Hematopoietic multipotent progenitor cell treated with erythropoietin and hydrocortisone succinate and interleukin-3 and kit ligand, for 6 days (in vitro differentiated cells): ENCODE results near the gene GPR161.
A peak's percentile ranks its signal among the peaks of the same experiment; 100 is the strongest.
"Not testable (repeated sequence)": the region's sequence is repeated elsewhere in the genome, so short reads cannot be mapped to it uniquely, and the experiment has no call there.

Experiments used
- DNase-seq: peaks from one replicate; pipeline ENCODE4 v3.0.0-alpha.2; 2015

GPR161 gene

GRCh38 chr1:168136709-168137514 lies at the start of gene GPR161:
GPR161 (minus strand) TSS chr1:168136930; CDS start chr1:168104850, 32,080 bp downstream.
- no peak for DNase-seq

- DNase-seq, result not testable (repeated sequence)
Measured at GRCh38 chr1:168181063-168181720, 44.5 kb upstream of the GPR161 start.

DNA sequence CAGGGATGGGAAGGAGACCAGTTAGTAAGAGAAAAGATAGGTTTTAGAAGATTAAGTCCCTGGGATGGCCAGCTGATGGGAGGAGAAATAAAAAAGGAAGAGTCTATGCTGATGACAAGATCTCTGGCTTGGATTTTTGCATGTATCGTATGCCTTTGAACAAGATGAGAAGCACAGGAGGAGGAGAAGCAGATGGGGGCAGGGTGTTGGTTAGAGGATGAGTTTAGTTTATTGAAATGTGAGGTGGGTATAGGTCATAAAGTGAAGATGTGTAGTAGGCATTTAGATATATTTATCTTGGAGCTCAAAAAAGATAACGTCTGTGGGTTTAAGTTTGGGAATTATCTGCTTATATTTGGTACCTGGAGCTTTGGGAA lies 43.4 kb upstream of the GPR161 start:
- peak; percentile 21 for DNase-seq

DNA sequence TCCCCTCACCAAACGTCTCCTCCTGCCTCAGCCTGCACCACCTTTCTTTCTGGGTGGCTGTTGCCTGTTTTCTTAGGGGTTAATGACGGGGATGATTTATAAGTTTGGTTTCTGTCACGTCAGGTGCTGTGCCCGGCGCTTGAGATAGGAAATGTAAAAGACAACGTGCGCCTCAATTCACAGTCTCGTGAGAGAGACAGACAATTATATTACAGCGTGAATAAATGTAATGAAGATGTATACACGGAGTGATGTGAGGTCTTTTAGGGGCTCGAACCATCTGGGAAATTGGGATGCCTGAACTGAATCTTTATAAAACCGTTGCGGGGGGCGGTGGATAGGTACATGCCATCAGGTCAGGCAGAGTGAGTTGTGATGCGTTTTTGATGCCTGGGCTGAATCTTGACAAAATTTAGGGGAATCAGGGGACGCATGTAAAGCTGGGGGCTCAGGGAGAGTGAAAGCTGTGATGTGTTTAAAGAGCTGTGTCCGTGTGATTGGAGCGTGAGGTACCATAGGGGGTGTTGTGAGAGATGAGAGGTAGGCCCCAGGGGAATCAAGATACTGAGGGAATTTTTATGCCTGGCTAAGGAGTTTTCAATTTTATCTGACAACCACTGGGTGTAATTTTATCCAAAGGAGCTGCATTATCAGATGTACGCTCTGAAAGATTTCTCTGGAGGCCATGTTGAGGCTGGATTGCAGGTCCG lies 42.9 kb upstream of the GPR161 start:
- DNase-seq, result no peak

DNA sequence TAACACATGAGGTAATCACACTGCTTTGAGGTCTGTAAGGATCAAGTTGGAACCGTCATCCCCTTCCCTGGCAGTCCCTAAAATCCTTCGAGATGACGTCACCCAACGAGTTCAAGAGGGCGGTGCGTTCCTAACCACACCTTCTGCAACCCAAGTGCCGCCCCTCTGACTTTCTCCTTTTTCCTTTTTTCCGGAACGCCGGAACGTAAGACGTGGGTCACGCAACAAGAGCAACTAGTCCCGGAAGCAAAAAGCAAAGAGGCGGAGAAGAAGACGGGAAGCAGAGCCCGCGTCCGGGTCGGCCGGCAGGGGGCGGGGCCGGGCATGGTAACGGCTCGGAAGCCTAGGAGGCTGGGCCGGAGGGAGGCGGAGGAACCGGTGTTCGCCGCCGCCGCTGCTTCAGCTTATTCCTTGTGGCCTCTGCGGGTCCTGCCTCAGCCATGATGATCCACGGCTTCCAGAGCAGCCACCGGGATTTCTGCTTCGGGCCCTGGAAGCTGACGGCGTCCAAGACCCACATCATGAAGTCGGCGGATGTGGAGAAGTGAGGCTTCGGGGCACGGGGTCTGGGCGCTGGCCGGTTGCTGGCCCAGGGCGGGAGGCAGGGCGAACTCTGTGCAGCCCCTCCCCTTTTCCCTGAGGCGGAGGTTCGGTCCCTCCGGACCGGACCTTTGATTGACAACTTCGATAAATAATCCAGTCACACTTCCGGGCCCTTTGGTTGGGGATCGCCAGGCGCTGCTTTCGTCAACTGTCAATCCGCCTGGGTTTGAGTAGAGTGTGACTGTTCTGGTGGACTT lies 42.1 kb upstream of the GPR161 start, which contains the start of gene TIPRL:
Gene TIPRL, plus strand, starts transcription at position 325 of the 800 bp plus-strand sequence. Its CDS starts 116 bp downstream, at position 441.
- peak; percentile 98 for DNase-seq

GRCh38 chr1:168178227-168178637 lies 41.5 kb upstream of the GPR161 start:
- DNase-seq, result no peak

GRCh38 chr1:168172250-168172915 lies 35.7 kb upstream of the GPR161 start:
- no peak for DNase-seq

DNA sequence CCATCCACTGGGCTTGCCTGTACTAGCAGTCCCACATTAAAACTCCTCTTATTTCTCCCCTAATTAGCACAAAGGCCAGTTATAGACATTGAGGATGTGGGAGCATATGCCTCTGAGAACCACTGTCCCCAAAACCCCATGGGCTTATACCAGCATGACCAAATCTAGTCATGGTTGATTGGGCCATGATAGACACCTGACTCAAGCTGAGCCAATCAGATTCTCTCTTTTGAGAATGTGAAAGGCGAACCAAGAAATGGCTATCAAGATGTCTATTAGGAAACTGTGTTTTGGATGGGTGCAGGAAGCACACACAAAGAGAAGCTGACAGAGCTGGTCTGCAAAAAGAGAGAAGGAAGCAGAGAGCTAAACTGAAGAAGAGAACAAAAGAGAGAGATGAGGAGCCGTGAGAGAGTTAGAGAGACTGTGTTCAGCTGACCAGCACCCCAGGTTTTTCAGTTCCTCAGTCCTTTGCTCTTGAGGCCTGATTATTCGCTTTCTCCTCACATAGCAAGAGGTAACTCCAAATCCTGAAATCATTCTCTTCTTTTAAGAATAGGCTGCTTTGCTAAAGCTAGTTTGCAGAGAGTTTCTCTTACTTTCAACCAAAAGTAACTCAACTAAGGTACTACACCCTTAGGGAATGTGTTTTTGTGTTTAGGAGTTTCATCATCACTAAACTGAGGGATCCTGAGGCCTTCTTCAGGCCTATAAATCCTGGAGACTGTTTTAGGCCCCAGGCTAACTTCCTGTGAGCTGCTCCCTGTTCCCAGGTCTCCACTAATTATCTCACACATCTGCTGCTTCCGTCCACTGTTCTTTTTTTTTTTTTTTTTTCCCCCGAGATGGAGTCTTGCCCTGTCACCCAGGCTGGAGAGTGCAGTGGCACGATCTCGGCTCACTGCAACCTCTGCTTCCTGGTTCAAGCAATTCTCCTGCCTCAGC lies 34.1 kb upstream of the GPR161 start:
- DNase-seq, result no peak

DNA sequence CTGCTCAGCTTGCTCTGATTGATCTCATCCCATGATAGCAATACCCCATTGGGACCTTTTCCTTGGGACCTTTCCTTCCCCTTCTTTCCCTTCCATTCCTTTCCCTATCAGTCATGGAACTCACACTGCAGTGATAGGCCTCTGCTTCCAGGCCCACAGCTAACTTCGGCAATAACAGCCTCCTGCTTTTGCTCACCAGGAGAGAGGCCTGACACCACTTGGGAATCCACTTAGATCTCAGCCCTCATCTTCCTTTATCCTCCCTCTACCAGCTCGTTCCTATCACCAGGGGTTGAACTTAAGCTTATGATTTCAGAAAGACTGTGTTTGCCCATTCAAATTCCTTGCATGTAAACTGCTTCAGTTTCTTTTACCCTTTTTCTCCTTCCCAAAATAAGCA lies 31.1 kb upstream of the GPR161 start:
- no peak for DNase-seq

DNA sequence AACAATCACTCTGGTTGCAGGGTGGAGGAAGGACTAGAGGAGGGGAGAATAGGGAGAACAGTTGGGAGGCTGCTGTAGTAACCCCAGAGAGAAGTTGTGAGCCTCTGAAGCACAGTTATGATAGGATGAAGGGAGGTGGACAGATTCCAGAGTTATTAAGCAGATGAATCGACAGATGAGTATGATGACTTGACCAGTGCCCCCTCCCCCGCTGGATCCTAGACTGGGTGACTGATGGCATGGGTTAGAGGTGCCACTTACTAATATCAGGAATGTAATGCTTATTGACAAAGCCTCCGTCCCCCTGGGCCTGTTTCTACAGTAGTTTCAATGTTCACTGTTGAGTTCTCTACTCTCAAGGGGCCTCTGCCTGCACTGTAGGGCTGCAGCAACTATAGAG lies 28.0 kb upstream of the GPR161 start:
- no peak for DNase-seq

- DNase-seq, result no peak
Measured at GRCh38 chr1:168163670-168164069, 26.9 kb upstream of the GPR161 start.

GRCh38 chr1:168161459-168161858 lies 24.7 kb upstream of the GPR161 start:
- peak; percentile 92 for DNase-seq

GRCh38 chr1:168159979-168160378 lies 23.2 kb upstream of the GPR161 start:
- DNase-seq, result no peak

GRCh38 chr1:168159251-168159650 lies 22.5 kb upstream of the GPR161 start:
- DNase-seq, result no peak

DNA sequence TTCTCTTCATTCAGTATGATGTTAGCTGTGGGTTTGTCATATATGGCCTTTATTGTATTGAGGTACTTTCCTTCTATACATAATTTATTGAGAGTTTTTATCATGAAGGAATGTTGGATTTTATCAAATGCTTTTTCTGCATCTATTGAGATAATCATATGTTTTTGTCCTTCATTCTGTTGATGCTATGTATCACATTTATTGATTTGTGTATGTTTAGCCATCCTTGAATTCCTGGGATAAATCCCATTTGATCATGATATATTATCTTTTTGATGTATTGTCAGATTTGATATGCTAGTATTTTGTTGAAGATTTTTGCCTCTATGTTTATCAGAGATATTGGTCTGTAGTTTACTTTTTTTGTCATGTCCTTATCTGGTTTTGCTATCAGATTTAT lies 20.9 kb upstream of the GPR161 start:
- no peak for DNase-seq

GRCh38 chr1:168155910-168156309 lies 19.2 kb upstream of the GPR161 start:
- DNase-seq, result no peak

DNA sequence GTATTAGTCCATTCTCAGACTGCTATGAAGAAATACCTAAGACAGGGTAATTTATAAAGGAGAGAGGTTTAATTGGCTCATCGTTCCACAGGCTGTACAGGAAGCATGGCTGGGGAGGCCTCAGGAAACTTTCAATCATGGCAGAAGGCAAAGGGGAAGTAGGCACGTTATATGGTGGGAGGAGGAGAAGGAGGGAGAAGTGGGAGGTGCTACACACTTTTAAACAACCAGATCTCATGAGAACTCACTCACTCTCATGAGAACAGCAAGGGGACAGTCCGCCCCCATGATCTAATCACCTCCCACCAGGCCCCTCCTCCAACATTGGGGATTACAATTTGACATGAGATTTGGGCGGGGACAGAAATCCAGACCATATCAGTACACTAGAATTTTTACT lies 18.0 kb upstream of the GPR161 start:
- not testable (repeated sequence) for DNase-seq

- DNase-seq, result no peak
Measured at GRCh38 chr1:168151935-168152334, 15.2 kb upstream of the GPR161 start.

- no peak for DNase-seq
Measured at GRCh38 chr1:168150283-168150682, 13.6 kb upstream of the GPR161 start.

DNA sequence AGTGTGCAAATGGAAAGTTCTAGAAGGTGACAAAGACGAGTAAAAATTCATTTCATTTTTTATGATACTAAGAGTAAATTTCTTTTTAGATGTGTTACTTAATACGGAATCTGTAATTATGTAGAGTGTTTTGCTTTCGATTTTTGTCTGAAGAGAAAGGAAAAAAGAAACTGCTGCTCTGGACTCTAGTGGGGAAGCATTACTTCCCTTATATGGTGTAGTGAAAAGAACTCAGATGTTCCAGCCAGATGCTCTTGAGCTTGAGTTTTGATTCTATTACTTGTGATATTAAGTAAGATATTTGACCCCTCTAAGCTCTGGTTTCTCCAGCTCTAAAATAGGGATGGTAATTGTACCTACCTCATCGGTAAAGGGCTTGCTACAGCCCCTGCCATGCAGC lies 12.2 kb upstream of the GPR161 start:
- DNase-seq, result no peak

- peak; percentile 21 for DNase-seq
Measured at GRCh38 chr1:168146626-168147025, 9.9 kb upstream of the GPR161 start.
